IMR-90 (cell line): ENCODE results near the gene EHBP1L1. TPM values are rescaled to one million over a fixed set of nuclear protein-coding genes. Genes with fewer than 3 reads are reported as not detected.

Experiments used
- ATAC-seq: fragments of 200-7000 bp; cut with Tn5 transposase; 2 replicates; pipeline ENCODE4 v1.9.1; 2020; ENCODE audit warnings: low read depth, mild to moderate bottlenecking, moderate library complexity
- BruUV-seq: library from RNA; stranded (reverse); fragments of 400-500 nt; replicated peaks from 2 replicates; lab custom pipeline; 2021; lab: Mats Ljungman, UMichigan
- CTCF ChIA-PET: fragments of 300-600 bp; formaldehyde crosslinking; extraction: SDS; loops from one replicate; lab custom pipeline; 2021; ENCODE audit warnings: antibody characterized with exemption; lab: Yijun Ruan, JAX
- POLR2A ChIA-PET: fragments of 300-600 bp; sonication (Branson Sonifier 250); formaldehyde crosslinking; loops from one replicate; lab custom pipeline; 2022; ENCODE audit warnings: antibody characterized with exemption; ENCODE audit not compliant: unreplicated experiment; lab: Charles Lee
- DNase-seq: peaks from one replicate; pipeline ENCODE4 v3.0.0; 2013
- H2AFZ ChIP-seq: replicated peaks from 2 replicates; pipeline ENCODE3; 2013; ENCODE audit warnings: low read length, mild to moderate bottlenecking; ENCODE audit not compliant: poor library complexity
- H2AK5ac ChIP-seq: 2 replicates; pipeline ENCODE4 v1.6.1; 2013; ENCODE audit warnings: low read depth, low read length, inconsistent platforms
- H2AK9ac ChIP-seq: replicated peaks from 2 replicates; pipeline ENCODE3; 2013; ENCODE audit warnings: mild to moderate bottlenecking, low read depth, low read length, moderate library complexity; ENCODE audit not compliant: poor library complexity
- H2BK120ac ChIP-seq: 2 replicates; pipeline ENCODE4 v1.6.1; 2013; ENCODE audit warnings: low read depth, low read length, inconsistent platforms
- H2BK15ac ChIP-seq: 3 replicates; pipeline ENCODE4 v1.6.1; 2013; ENCODE audit warnings: low read depth, low read length, inconsistent platforms
- H2BK20ac ChIP-seq: 2 replicates; pipeline ENCODE4 v1.6.1; 2013; ENCODE audit warnings: low read depth, mild to moderate bottlenecking, inconsistent platforms, low read length, moderate library complexity
- H2BK5ac ChIP-seq: 2 replicates; pipeline ENCODE4 v1.6.1; 2013; ENCODE audit warnings: mild to moderate bottlenecking, low read depth, low read length, inconsistent platforms; ENCODE audit not compliant: poor library complexity, severe bottlenecking
- H3K14ac ChIP-seq: replicated peaks from 2 replicates; pipeline ENCODE4 v1.6.1; 2013; ENCODE audit warnings: low read depth, low read length, inconsistent platforms
- H3K18ac ChIP-seq: 2 replicates; pipeline ENCODE4 v1.6.1; 2013; ENCODE audit warnings: low read depth, low read length, control low read depth
- H3K23ac ChIP-seq: 2 replicates; pipeline ENCODE4 v1.6.1; 2013; ENCODE audit warnings: low read depth, low read length, inconsistent platforms
- H3K27ac ChIP-seq: 2 replicates; pipeline ENCODE4 v1.5.1; 2013; ENCODE audit warnings: mild to moderate bottlenecking, control low read depth, low read length; ENCODE audit not compliant: insufficient read depth
- H3K27me3 ChIP-seq: 2 replicates; pipeline ENCODE4 v1.6.1; 2013; ENCODE audit warnings: low read length; ENCODE audit not compliant: control insufficient read depth, insufficient read depth
- H3K36me3 ChIP-seq: 2 replicates; pipeline ENCODE4 v1.6.1; 2013; ENCODE audit warnings: low read length, mixed read lengths; ENCODE audit not compliant: control insufficient read depth, insufficient read depth
- H3K4ac ChIP-seq: 2 replicates; pipeline ENCODE4 v1.6.1; 2013; ENCODE audit warnings: low read depth, low read length, inconsistent platforms
- H3K4me1 ChIP-seq: 2 replicates; pipeline ENCODE4 v1.6.1; 2013; ENCODE audit warnings: low read length, mixed read lengths; ENCODE audit not compliant: control insufficient read depth, insufficient read depth
- H3K4me2 ChIP-seq: 2 replicates; pipeline ENCODE4 v1.6.1; 2013; ENCODE audit warnings: low read depth, mild to moderate bottlenecking, control low read depth, low read length, moderate library complexity
- H3K4me3 ChIP-seq: 2 replicates; pipeline ENCODE4 v1.5.1; 2013; ENCODE audit warnings: low read depth, mild to moderate bottlenecking, control low read depth, low read length, moderate library complexity; ENCODE audit not compliant: insufficient read depth
- H3K56ac ChIP-seq: 2 replicates; pipeline ENCODE4 v1.6.1; 2013; ENCODE audit warnings: low read length, inconsistent platforms; ENCODE audit not compliant: insufficient read depth; ENCODE audit errors: extremely low read depth
- H3K79me1 ChIP-seq, 2 experiments: 2 replicates each; pipeline ENCODE4 v1.6.1; 2013; ENCODE audit warnings: low read length in 2 of 2, inconsistent platforms in 1 of 2, low read depth in 1 of 2
- H3K9ac ChIP-seq: 2 replicates; pipeline ENCODE4 v1.6.1; 2013; ENCODE audit warnings: low read depth, low read length, control low read depth
- H3K9me1 ChIP-seq: 2 replicates; pipeline ENCODE4 v1.6.1; 2013; ENCODE audit warnings: low read length, inconsistent platforms; ENCODE audit not compliant: insufficient read depth
- H3K9me3 ChIP-seq: 2 replicates; pipeline ENCODE4 v1.6.1; 2013; ENCODE audit warnings: low read length; ENCODE audit not compliant: control insufficient read depth, insufficient read depth
- H4K20me1 ChIP-seq: 2 replicates; pipeline ENCODE4 v1.6.1; 2013; ENCODE audit warnings: low read length, inconsistent platforms; ENCODE audit not compliant: insufficient read depth
- H4K5ac ChIP-seq: 2 replicates; pipeline ENCODE4 v1.6.1; 2013; ENCODE audit warnings: mild to moderate bottlenecking, low read depth, low read length, control low read depth
- H4K8ac ChIP-seq, 2 experiments: 2 replicates each; pipeline ENCODE4 v1.6.1; 2013; ENCODE audit warnings: low read depth in 2 of 2, low read length in 2 of 2, control low read depth in 1 of 2, inconsistent platforms in 1 of 2
- H4K91ac ChIP-seq: 2 replicates; pipeline ENCODE4 v1.6.1; 2013; ENCODE audit warnings: low read depth, low read length, inconsistent platforms; ENCODE audit not compliant: insufficient read depth
- BHLHE40 ChIP-seq: fragments of 150-350 bp; IDR thresholded peaks from 2 replicates; pipeline ENCODE4 v1.6.1; 2016; ENCODE audit warnings: mild to moderate bottlenecking, low read depth, low read length
- CEBPB ChIP-seq: IDR thresholded peaks from 2 replicates; pipeline ENCODE4 v1.6.1; 2012; ENCODE audit warnings: low read depth, low read length, improper control_type of control experiment
- CHD1 ChIP-seq: IDR thresholded peaks from 2 replicates; pipeline ENCODE4 v1.6.1; 2012; ENCODE audit warnings: low read depth, low read length, improper control_type of control experiment
- FOS ChIP-seq: fragments of 150-350 bp; IDR thresholded peaks from 2 replicates; pipeline ENCODE4 v1.6.1; 2016; ENCODE audit warnings: low read depth, low read length
- MAFK ChIP-seq: IDR thresholded peaks from 2 replicates; pipeline ENCODE4 v1.6.1; 2012; ENCODE audit warnings: low read depth, low read length, improper control_type of control experiment
- MAZ ChIP-seq: IDR thresholded peaks from 2 replicates; pipeline ENCODE4 v1.6.1; 2012; ENCODE audit warnings: low read depth, mild to moderate bottlenecking, low read length, improper control_type of control experiment, moderate library complexity, borderline replicate concordance
- MXI1 ChIP-seq: IDR thresholded peaks from 2 replicates; pipeline ENCODE4 v1.6.1; 2012; ENCODE audit warnings: low read depth, mild to moderate bottlenecking, low read length, moderate library complexity, borderline replicate concordance
- NFE2L2 ChIP-seq: fragments of 150-350 bp; IDR thresholded peaks from 2 replicates; pipeline ENCODE4 v1.6.1; 2016; ENCODE audit warnings: low read depth, mild to moderate bottlenecking, low read length
- POLR2A ChIP-seq: IDR thresholded peaks from 2 replicates; pipeline ENCODE4 v1.6.1; 2012; ENCODE audit warnings: mild to moderate bottlenecking, low read depth, low read length
- RAD21 ChIP-seq: IDR thresholded peaks from 2 replicates; pipeline ENCODE4 v1.6.1; 2012; ENCODE audit warnings: low read length, improper control_type of control experiment
- RCOR1 ChIP-seq: IDR thresholded peaks from 2 replicates; pipeline ENCODE4 v1.6.1; 2012; ENCODE audit warnings: mild to moderate bottlenecking, low read length, improper control_type of control experiment; ENCODE audit not compliant: insufficient replicate concordance
- RFX5 ChIP-seq: IDR thresholded peaks from 2 replicates; pipeline ENCODE4 v1.8.0; 2012; ENCODE audit warnings: low read depth, mild to moderate bottlenecking, low read length, moderate library complexity
- SMC3 ChIP-seq: fragments of 150-350 bp; IDR thresholded peaks from 2 replicates; pipeline ENCODE4 v1.6.1; 2016; ENCODE audit warnings: low read depth, mild to moderate bottlenecking, antibody characterized with exemption, low read length, moderate library complexity
- WGBS, 2 experiments: methylation state at CpG; one replicate each; pipeline versions ENCODE4 v1.1.5 to v1.1.7; 2013; ENCODE audit warnings: missing lambda C conversion rate in 2 of 2; ENCODE audit not compliant: insufficient read length in 1 of 2; ENCODE audit errors: extremely low coverage in 2 of 2; 5-methylcytosine and 5-hydroxymethylcytosine counted together
- dilution Hi-C: fragments of 300-500 bp; cut with HindIII; formaldehyde crosslinking; loops from one replicate; pipeline ENCODE4 v1.14.3; 2018; ENCODE audit warnings: low sequenced_read_pairs; ENCODE audit not compliant: unreplicated experiment
- in situ Hi-C: fragments of 300-500 bp; cut with MboI; formaldehyde crosslinking; loops from 3 replicates; pipeline ENCODE4 v1.14.3; 2019; ENCODE audit warnings: low sequenced_read_pairs, inconsistent platforms, mixed read lengths
- intact Hi-C: fragments of 100-400 bp; cut with micrococcal nuclease; formaldehyde crosslinking; loops from 2 replicates; pipeline ENCODE4 v1.10.0; 2022
- polyA plus RNA-seq, 3 experiments: library from polyadenylated mRNA; depleted of rRNA; stranded (reverse); fragments of >200 nt; gene quantifications; 2 replicates each; pipeline ENCODE4 v1.2.3, GENCODE V29; 2012; ENCODE audit warnings: low replicate concordance in 1 of 3
- total RNA-seq: library from RNA; depleted of rRNA; stranded (reverse); fragments of >200 nt; gene quantifications from 2 replicates; pipeline ENCODE4 v1.2.3, GENCODE V29; 2012
- TF ChIP-seq, protein P1 (sequence below): fragments of 150-350 bp; IDR thresholded peaks from 2 replicates; pipeline ENCODE4 v1.6.1; 2016; ENCODE audit warnings: low read depth, mild to moderate bottlenecking, low read length, moderate library complexity, borderline replicate concordance
- TF ChIP-seq, protein P2 (sequence below): conservative IDR thresholded peaks from 2 replicates; pipeline ENCODE4 v1.5.1; 2012; ENCODE audit warnings: mild to moderate bottlenecking, low read depth, low read length, improper control_type of control experiment
- TF ChIP-seq, protein P3 (sequence below): fragments of 150-350 bp; IDR thresholded peaks from 2 replicates; pipeline ENCODE4 v1.6.1; 2017; ENCODE audit warnings: mild to moderate bottlenecking, antibody characterized with exemption, low read length, low read depth

EHBP1L1 gene
- total and polyA plus RNA-seq, 2 of the 4 experiments (the other 2 are of a cell fraction): 10.0 to 27.4 TPM

DNA sequence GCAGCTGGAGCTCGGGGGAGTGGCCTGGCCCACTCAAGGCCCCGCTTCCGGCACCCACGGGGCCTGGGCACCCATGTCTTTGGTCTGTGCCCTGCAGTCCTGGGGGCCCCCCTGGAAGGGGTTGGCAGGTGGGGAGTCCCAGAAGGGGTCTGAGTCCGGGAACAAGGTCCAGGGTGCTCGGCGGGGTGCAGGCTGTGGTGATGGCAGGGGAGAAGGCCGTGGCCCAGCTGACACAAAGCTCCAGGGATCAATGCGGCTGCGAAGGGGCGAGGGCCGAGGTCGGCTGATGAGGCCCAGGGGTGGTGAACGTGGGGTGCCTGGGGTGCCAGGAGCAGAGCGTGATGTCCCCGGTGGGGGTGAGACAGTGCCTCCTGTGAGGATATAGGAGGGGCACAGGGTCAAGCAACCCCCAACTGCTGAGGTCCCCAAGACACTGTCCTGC is 22.4 kb downstream of the EHBP1L1 start:
- Histone ChIP-seq H2AK9ac (peak overlapping the region; percentile 28), H3K79me1 (0 out of 4 replicates have a peak, but pooled peaks cover 0 to 3% of the 10 kb centered on the region in 2 experiments), H3K27me3 (no peaks in the 10 kb centered on the region), H4K91ac (no peak overlapping the region), H2BK20ac (no peak overlapping the region), H3K14ac (no peak overlapping the region), H3K9me3 (no peaks in the 10 kb centered on the region), H4K5ac (no peak overlapping the region), H2AK5ac (no peak overlapping the region), H2BK120ac (no peak overlapping the region), H3K4me2 (no peak overlapping the region), H4K8ac (no peak overlapping the region), H3K4me3 (no peak overlapping the region), H3K4ac (no peak overlapping the region), H3K23ac (no peak overlapping the region), H3K56ac (no peak overlapping the region), H4K20me1 (peaks cover 5% of the 10 kb centered on the region), H2BK5ac (no peak overlapping the region), H3K36me3 (peaks cover 28% of the 10 kb centered on the region), H2AFZ (no peak overlapping the region), H3K9ac (no peak overlapping the region), H3K4me1 (no peaks in the 10 kb centered on the region), H3K9me1 (no peaks in the 10 kb centered on the region), H2BK15ac (no peak overlapping the region), H3K18ac (no peak overlapping the region), H3K27ac (no peak overlapping the region)
- dilution Hi-C loops: no loop called here
- CTCF ChIA-PET: no interaction called here
- POLR2A ChIA-PET: no interaction called here
- WGBS, 2 experiments: 93% methylated on average over 8 of the region's 16 CpGs; no CpG with 5 or more reads in 1 of the 2 experiments
- ATAC-seq: no peak
- in situ Hi-C loops: no loop called here
- TF ChIP-seq RFX5: no peak
- TF ChIP-seq, protein P1, sequence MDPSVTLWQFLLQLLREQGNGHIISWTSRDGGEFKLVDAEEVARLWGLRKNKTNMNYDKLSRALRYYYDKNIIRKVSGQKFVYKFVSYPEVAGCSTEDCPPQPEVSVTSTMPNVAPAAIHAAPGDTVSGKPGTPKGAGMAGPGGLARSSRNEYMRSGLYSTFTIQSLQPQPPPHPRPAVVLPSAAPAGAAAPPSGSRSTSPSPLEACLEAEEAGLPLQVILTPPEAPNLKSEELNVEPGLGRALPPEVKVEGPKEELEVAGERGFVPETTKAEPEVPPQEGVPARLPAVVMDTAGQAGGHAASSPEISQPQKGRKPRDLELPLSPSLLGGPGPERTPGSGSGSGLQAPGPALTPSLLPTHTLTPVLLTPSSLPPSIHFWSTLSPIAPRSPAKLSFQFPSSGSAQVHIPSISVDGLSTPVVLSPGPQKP: no peak
- TF ChIP-seq, protein P2, sequence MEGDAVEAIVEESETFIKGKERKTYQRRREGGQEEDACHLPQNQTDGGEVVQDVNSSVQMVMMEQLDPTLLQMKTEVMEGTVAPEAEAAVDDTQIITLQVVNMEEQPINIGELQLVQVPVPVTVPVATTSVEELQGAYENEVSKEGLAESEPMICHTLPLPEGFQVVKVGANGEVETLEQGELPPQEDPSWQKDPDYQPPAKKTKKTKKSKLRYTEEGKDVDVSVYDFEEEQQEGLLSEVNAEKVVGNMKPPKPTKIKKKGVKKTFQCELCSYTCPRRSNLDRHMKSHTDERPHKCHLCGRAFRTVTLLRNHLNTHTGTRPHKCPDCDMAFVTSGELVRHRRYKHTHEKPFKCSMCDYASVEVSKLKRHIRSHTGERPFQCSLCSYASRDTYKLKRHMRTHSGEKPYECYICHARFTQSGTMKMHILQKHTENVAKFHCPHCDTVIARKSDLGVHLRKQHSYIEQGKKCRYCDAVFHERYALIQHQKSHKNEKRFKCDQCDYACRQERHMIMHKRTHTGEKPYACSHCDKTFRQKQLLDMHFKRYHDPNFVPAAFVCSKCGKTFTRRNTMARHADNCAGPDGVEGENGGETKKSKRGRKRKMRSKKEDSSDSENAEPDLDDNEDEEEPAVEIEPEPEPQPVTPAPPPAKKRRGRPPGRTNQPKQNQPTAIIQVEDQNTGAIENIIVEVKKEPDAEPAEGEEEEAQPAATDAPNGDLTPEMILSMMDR: no peak
- no peak for TF ChIP-seq CEBPB
- no peak for TF ChIP-seq POLR2A
- TF ChIP-seq, protein P3, sequence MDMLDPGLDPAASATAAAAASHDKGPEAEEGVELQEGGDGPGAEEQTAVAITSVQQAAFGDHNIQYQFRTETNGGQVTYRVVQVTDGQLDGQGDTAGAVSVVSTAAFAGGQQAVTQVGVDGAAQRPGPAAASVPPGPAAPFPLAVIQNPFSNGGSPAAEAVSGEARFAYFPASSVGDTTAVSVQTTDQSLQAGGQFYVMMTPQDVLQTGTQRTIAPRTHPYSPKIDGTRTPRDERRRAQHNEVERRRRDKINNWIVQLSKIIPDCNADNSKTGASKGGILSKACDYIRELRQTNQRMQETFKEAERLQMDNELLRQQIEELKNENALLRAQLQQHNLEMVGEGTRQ: no peak
- no peak for TF ChIP-seq MAFK
- TF ChIP-seq CHD1: no peak
- TF ChIP-seq RAD21: no peak
- TF ChIP-seq RCOR1: no peak
- no peak for TF ChIP-seq MXI1
- TF ChIP-seq MAZ: no peak
- TF ChIP-seq SMC3: no peak
- TF ChIP-seq NFE2L2: no peak
- TF ChIP-seq BHLHE40: no peak
- TF ChIP-seq FOS: no peak
- DNase-seq: no peak
- BruUV-seq: no TSS peak
- intact Hi-C loops: no loop called here
